ENCODE data around the gene LRRC61.

The LRRC61 gene

DNA sequence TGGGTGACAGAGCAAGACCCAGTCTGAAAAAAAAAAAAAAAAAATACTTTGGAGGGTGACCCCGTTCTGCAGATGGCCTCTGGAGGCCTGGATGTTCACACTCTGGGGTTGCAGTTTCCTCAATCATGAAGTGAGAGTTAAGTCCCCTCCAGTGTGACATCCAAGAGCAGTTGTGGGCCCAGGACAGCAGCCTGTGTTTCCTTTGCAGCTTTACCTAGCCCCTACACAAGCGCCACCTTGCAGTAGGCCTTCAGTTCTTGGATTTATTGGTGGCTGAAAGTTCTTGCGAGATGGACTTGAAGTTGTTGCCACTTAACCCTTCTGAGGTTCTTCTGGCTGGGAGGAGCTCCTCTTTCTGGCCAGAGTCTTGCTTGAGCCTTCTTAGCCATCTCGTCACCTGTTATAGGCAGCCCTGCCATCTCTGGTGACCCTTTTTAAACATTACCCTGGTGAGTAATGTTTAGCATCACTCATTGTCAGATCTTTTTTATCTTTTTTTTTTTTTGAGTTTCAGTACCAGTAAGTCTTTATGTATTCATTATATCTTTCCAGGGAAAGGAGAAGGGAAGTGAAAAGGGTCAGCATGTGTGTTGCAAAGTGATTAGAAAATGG lies 3.6 kb downstream of the LRRC61 start:
- Histone ChIP-seq H3K23ac (ENCODE audit: low read length) (no peak overlapping the region), H3K4me2 (ENCODE audit: low read length) (no peak overlapping the region), H4K8ac (ENCODE audit: low read depth, low read length) (no peak overlapping the region), H3K4me3 (ENCODE audit: low read depth, low read length) (no peak overlapping the region), H3K79me1 (ENCODE audit: low read length) (peaks cover 33% of the 10 kb centered on the region), H3K9ac (ENCODE audit: low read length) (no peak overlapping the region), H2BK5ac (ENCODE audit: low read depth, low read length, poor library complexity) (no peak overlapping the region), H3K79me2 (ENCODE audit: control insufficient read depth, insufficient read depth, low read length, poor library complexity) (peaks cover 2% of the 10 kb centered on the region), H3K18ac (ENCODE audit: low read length) (no peak overlapping the region), H3K27me3 (ENCODE audit: insufficient read depth, low read length) (no peaks in the 10 kb centered on the region), H2BK12ac (ENCODE audit: low read length) (peak overlapping the region; percentile 34), H3K9me3 (ENCODE audit: insufficient read depth, low read depth, low read length) (peaks cover 3% of the 10 kb centered on the region), H3K4me1 (ENCODE audit: control insufficient read depth in 1 of 2, insufficient read depth in 2 of 2, low read length in 2 of 2) (peaks cover 24% of the 10 kb centered on the region in 2 experiments), H4K91ac (ENCODE audit: low read depth, low read length) (peak overlapping the region; percentile 32), H3K27ac (ENCODE audit: low read depth, low read length) (no peak overlapping the region), H3K14ac (ENCODE audit: low read length) (no peak overlapping the region), H3K4ac (ENCODE audit: low read depth, low read length) (no peak overlapping the region), H2BK120ac (ENCODE audit: insufficient read depth, low read length, poor library complexity) (no peak overlapping the region), H2AK5ac (ENCODE audit: low read length) (peak overlapping the region; percentile 38), H4K12ac (ENCODE audit: low read depth, low read length) (no peak overlapping the region), H2AFZ (ENCODE audit: insufficient read depth, low read length, poor library complexity) (no peak overlapping the region), H3K36me3 (ENCODE audit: control insufficient read depth in 1 of 2, insufficient read depth in 2 of 2, low read length in 2 of 2) (no peaks in the 10 kb centered on the region)
- no CpG with 5 or more reads among the region's 4 CpGs for WGBS (ENCODE audit: extremely low coverage, insufficient coverage, insufficient read length)
- no peak for DNase-seq

DNA sequence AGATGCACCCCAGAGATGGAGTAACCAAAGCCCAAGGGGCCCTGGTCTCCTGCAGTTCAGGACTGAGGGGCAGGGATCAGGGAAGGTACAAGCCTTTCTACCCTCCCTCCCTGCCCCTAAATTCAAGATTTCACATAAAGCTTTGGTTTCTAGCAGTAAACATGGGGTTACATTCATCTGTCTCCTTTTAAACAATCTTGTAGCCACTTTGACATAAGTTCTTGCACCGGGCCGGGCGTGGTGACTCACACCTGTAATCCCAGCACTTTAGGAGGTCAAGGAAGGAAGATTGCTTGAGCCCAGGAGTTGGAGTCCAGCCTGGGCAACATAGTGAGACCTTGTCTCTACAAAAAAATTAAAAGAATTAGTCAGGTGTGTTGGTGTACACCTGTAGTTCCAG lies 4.2 kb downstream of the LRRC61 start:
- Histone ChIP-seq H3K4me2 (ENCODE audit: low read length) (no peak overlapping the region), H2BK120ac (ENCODE audit: insufficient read depth, low read length, poor library complexity) (no peak overlapping the region), H3K79me1 (ENCODE audit: low read length) (peaks cover 31% of the 10 kb centered on the region), H2AFZ (ENCODE audit: insufficient read depth, low read length, poor library complexity) (no peak overlapping the region), H3K27ac (ENCODE audit: low read depth, low read length) (no peak overlapping the region), H2BK12ac (ENCODE audit: low read length) (no peak overlapping the region), H3K4me1 (ENCODE audit: control insufficient read depth in 1 of 2, insufficient read depth in 2 of 2, low read length in 2 of 2) (peaks cover 24% of the 10 kb centered on the region in 2 experiments), H2AK5ac (ENCODE audit: low read length) (no peak overlapping the region), H3K4me3 (ENCODE audit: low read depth, low read length) (no peak overlapping the region), H3K9me3 (ENCODE audit: insufficient read depth, low read depth, low read length) (peaks cover 3% of the 10 kb centered on the region), H3K79me2 (ENCODE audit: control insufficient read depth, insufficient read depth, low read length, poor library complexity) (peaks cover 2% of the 10 kb centered on the region), H2BK5ac (ENCODE audit: low read depth, low read length, poor library complexity) (no peak overlapping the region), H3K36me3 (ENCODE audit: control insufficient read depth in 1 of 2, insufficient read depth in 2 of 2, low read length in 2 of 2) (no peaks in the 10 kb centered on the region), H4K8ac (ENCODE audit: low read depth, low read length) (no peak overlapping the region), H4K91ac (ENCODE audit: low read depth, low read length) (no peak overlapping the region), H3K9ac (ENCODE audit: low read length) (no peak overlapping the region), H3K4ac (ENCODE audit: low read depth, low read length) (no peak overlapping the region), H3K27me3 (ENCODE audit: insufficient read depth, low read length) (no peaks in the 10 kb centered on the region), H4K12ac (ENCODE audit: low read depth, low read length) (no peak overlapping the region), H3K14ac (ENCODE audit: low read length) (no peak overlapping the region), H3K23ac (ENCODE audit: low read length) (no peak overlapping the region), H3K18ac (ENCODE audit: low read length) (no peak overlapping the region)
- WGBS (ENCODE audit: extremely low coverage, insufficient coverage, insufficient read length): no CpG with 5 or more reads among the region's 3 CpGs
- DNase-seq: no peak

DNA sequence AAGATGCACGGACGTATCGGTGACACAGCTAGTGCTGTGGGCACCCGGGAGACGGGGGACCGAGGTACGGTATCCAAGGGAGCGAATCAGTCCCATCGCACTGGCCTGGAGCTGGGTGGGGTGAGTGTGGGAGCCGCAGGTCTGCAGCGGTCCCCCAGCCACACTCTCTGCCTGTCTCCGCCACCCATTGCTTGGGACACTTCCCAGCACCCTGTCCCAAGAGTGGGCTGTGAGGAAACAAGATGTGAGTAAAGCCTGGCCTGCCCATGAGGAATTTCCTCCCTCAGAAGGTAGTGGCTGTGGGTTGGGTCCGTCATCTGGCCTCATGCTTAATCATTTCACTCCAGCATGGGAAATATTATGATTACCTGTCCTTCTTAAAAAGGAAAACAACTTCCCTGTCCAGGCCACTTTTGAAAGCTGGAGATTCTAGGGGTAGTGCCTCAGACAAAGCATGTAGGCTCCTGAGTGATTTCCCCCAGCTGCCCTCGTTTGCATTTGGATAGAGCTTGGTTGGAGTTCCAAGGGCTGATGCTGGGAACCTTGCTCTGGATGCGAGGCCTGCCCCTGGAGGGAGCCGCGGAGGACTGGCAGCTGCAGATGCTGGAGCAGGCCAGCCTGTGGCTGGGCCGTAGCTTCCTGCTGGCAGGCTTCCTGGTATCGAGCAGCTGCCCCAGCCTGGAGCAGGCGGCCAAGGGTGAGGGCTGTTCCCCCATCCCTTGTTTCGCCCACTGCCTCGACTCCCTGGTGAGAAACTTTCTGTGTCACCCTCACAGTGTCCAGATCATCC lies 6.4 kb downstream of the LRRC61 start:
- H3K27ac ChIP-seq (ENCODE audit: low read depth, low read length): peak overlapping the region; percentile 12
- no peak for DNase-seq
- H3K18ac ChIP-seq (ENCODE audit: low read length): peak overlapping the region; percentile 69
- peak overlapping the region; percentile 3 for H2BK5ac ChIP-seq (ENCODE audit: low read depth, low read length, poor library complexity)
- no peaks in the 10 kb centered on the region for H3K27me3 ChIP-seq (ENCODE audit: insufficient read depth, low read length)
- H3K4me1 ChIP-seq (ENCODE audit: control insufficient read depth in 1 of 2, insufficient read depth in 2 of 2, low read length in 2 of 2): peaks cover 18% of the 10 kb centered on the region in 2 experiments
- peak overlapping the region; percentile 44 for H4K8ac ChIP-seq (ENCODE audit: low read depth, low read length)
- WGBS (ENCODE audit: extremely low coverage, insufficient coverage, insufficient read length): no CpG with 5 or more reads among the region's 22 CpGs
- H3K23ac ChIP-seq (ENCODE audit: low read length): no peak overlapping the region
- H3K4ac ChIP-seq (ENCODE audit: low read depth, low read length): peak overlapping the region; percentile 24
- H2AFZ ChIP-seq (ENCODE audit: insufficient read depth, low read length, poor library complexity): no peak overlapping the region
- peak overlapping the region; percentile 63 for H3K14ac ChIP-seq (ENCODE audit: low read length)
- H2BK120ac ChIP-seq (ENCODE audit: insufficient read depth, low read length, poor library complexity): no peak overlapping the region
- peaks cover 0 to 7% of the 10 kb centered on the region in 2 experiments for H3K36me3 ChIP-seq (ENCODE audit: control insufficient read depth in 1 of 2, insufficient read depth in 2 of 2, low read length in 2 of 2)
- peak overlapping the region; percentile 28 for H4K12ac ChIP-seq (ENCODE audit: low read depth, low read length)
- H3K9me3 ChIP-seq (ENCODE audit: insufficient read depth, low read depth, low read length): no peaks in the 10 kb centered on the region
- peak overlapping the region; percentile 81 for H4K91ac ChIP-seq (ENCODE audit: low read depth, low read length)
- no peak overlapping the region for H3K4me2 ChIP-seq (ENCODE audit: low read length)
- peak overlapping the region; percentile 52 for H2BK12ac ChIP-seq (ENCODE audit: low read length)
- no peak overlapping the region for H3K4me3 ChIP-seq (ENCODE audit: low read depth, low read length)
- H3K9ac ChIP-seq (ENCODE audit: low read length): no peak overlapping the region
- H3K79me2 ChIP-seq (ENCODE audit: control insufficient read depth, insufficient read depth, low read length, poor library complexity): peaks cover 1% of the 10 kb centered on the region
- peak overlapping the region; percentile 67 for H2AK5ac ChIP-seq (ENCODE audit: low read length)
- peaks cover 19% of the 10 kb centered on the region for H3K79me1 ChIP-seq (ENCODE audit: low read length)

DNA sequence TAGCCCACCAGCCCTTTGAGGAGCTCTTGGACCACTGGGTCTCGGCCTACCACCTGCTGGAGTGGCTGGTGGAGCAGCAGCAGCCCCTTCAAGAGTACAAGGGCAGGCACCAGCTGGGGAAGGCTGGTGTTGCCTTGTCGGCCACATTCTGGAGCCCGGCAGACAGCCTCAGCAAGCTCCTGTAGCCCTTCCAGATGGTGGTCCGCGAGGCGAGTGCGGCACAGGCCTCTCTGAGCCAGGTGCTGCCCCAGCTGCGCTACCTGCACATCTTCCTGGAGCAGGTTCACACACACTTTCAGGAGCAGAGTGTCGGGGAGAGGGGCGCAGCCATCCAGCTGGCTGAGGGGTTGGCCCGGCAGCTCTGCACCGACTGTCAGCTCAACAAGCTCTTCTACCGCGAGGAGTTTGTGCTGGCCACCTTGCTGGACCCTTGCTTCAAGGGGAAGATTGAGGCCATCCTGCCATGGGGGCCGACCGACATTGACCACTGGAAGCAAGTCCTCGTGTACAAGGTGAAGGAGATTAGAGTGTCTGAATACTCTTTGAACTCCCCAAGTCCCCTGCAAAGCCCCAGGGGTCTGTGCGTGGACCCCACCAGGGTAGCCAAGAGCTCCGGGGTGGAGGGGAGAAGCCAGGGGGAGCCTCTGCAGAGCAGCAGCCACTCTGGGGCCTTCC lies 7.2 kb downstream of the LRRC61 start:
- no CpG with 5 or more reads among the region's 19 CpGs for WGBS (ENCODE audit: extremely low coverage, insufficient coverage, insufficient read length)
- no peak for DNase-seq
- H2AFZ ChIP-seq (ENCODE audit: insufficient read depth, low read length, poor library complexity): no peak overlapping the region

More for the DNA sequence above, 7.2 kb downstream of the LRRC61 start:
- Histone ChIP-seq H2BK5ac (ENCODE audit: low read depth, low read length, poor library complexity) (no peak overlapping the region), H4K8ac (ENCODE audit: low read depth, low read length) (no peak overlapping the region), H3K14ac (ENCODE audit: low read length) (no peak overlapping the region), H3K79me1 (ENCODE audit: low read length) (peaks cover 12% of the 10 kb centered on the region), H3K9ac (ENCODE audit: low read length) (no peak overlapping the region), H3K18ac (ENCODE audit: low read length) (no peak overlapping the region), H3K4me2 (ENCODE audit: low read length) (no peak overlapping the region), H3K36me3 (ENCODE audit: control insufficient read depth in 1 of 2, insufficient read depth in 2 of 2, low read length in 2 of 2) (peaks cover 0 to 7% of the 10 kb centered on the region in 2 experiments), H3K4ac (ENCODE audit: low read depth, low read length) (no peak overlapping the region), H3K4me3 (ENCODE audit: low read depth, low read length) (no peak overlapping the region), H2AK5ac (ENCODE audit: low read length) (peak overlapping the region; percentile 0), H2BK12ac (ENCODE audit: low read length) (no peak overlapping the region), H2BK120ac (ENCODE audit: insufficient read depth, low read length, poor library complexity) (peak overlapping the region; percentile 1), H3K27me3 (ENCODE audit: insufficient read depth, low read length) (no peaks in the 10 kb centered on the region), H3K27ac (ENCODE audit: low read depth, low read length) (no peak overlapping the region), H3K4me1 (ENCODE audit: control insufficient read depth in 1 of 2, insufficient read depth in 2 of 2, low read length in 2 of 2) (peaks cover 10% of the 10 kb centered on the region in 2 experiments), H3K79me2 (ENCODE audit: control insufficient read depth, insufficient read depth, low read length, poor library complexity) (no peaks in the 10 kb centered on the region), H3K23ac (ENCODE audit: low read length) (no peak overlapping the region), H4K91ac (ENCODE audit: low read depth, low read length) (no peak overlapping the region), H3K9me3 (ENCODE audit: insufficient read depth, low read depth, low read length) (no peaks in the 10 kb centered on the region), H4K12ac (ENCODE audit: low read depth, low read length) (no peak overlapping the region)

Measured in trophoblast cell (in vitro differentiated cells and primary cell).